GM23338 (cell line): ENCODE data around the gene PIGC. TPM values are rescaled to one million over a fixed set of nuclear protein-coding genes. Genes with fewer than 3 reads are reported as not detected.
A peak's percentile ranks its signal among the peaks of the same experiment; 100 is the strongest.

Experiments used
- ATAC-seq: fragments of 200-7000 bp; cut with Tn5 transposase; 3 replicates; pipeline ENCODE4 v1.9.1; 2020
- DNase-seq: peaks from one replicate; pipeline ENCODE4 v3.0.0-alpha.2; 2015; ENCODE audit warnings: low spot score
- H2AFZ ChIP-seq: fragments of 200-600 bp; sonication (generic); 2 replicates; pipeline ENCODE4 v1.8.0; 2016; ENCODE audit warnings: antibody characterized with exemption, mild to moderate bottlenecking, moderate library complexity
- H3F3A ChIP-seq: fragments of 200-600 bp; sonication (generic); replicated peaks from 2 replicates; pipeline ENCODE4 v1.8.0; 2017; ENCODE audit warnings: antibody characterized with exemption, mixed run types, low read depth
- H3K27ac ChIP-seq: fragments of 200-600 bp; sonication (generic); 2 replicates; pipeline ENCODE4 v1.6.1; 2016; ENCODE audit warnings: low read depth
- H3K27me3 ChIP-seq: fragments of 200-600 bp; sonication (generic); 2 replicates; pipeline ENCODE4 v1.8.0; 2016; ENCODE audit warnings: mild to moderate bottlenecking, mixed run types, moderate library complexity; ENCODE audit not compliant: insufficient read depth
- H3K36me3 ChIP-seq: fragments of 200-600 bp; sonication (generic); 2 replicates; pipeline ENCODE4 v1.8.0; 2016; ENCODE audit warnings: mild to moderate bottlenecking; ENCODE audit not compliant: insufficient read depth
- H3K4me1 ChIP-seq: fragments of 200-600 bp; sonication (generic); 2 replicates; pipeline ENCODE4 v1.8.0; 2016; ENCODE audit warnings: mild to moderate bottlenecking, moderate library complexity; ENCODE audit not compliant: insufficient read depth
- H3K4me2 ChIP-seq: fragments of 200-600 bp; sonication (generic); 2 replicates; pipeline ENCODE4 v1.7.1; 2017; ENCODE audit warnings: mixed run types
- H3K4me3 ChIP-seq: fragments of 200-600 bp; sonication (generic); 2 replicates; pipeline ENCODE4 v1.6.1; 2016; ENCODE audit warnings: mixed run types
- H3K79me2 ChIP-seq: fragments of 200-600 bp; sonication (generic); replicated peaks from 2 replicates; pipeline ENCODE4 v1.8.0; 2017; ENCODE audit warnings: mild to moderate bottlenecking; ENCODE audit not compliant: insufficient read depth
- H3K9me2 ChIP-seq: fragments of 200-600 bp; sonication (generic); 2 replicates; pipeline ENCODE4 v1.8.0; 2017; ENCODE audit not compliant: insufficient read depth
- H4K20me1 ChIP-seq: fragments of 200-600 bp; sonication (generic); replicated peaks from 2 replicates; pipeline ENCODE4 v1.8.0; 2017; ENCODE audit warnings: mild to moderate bottlenecking; ENCODE audit not compliant: insufficient read depth
- H3K27ac Mint-ChIP-seq: 2 replicates; pipeline ENCODE4 v1.8.0; 2020; ENCODE audit warnings: inconsistent platforms, mild to moderate bottlenecking, moderate library complexity, mixed read lengths
- H3K27me3 Mint-ChIP-seq: 3 replicates; pipeline ENCODE4 v1.8.0; 2022; ENCODE audit warnings: low read depth, mild to moderate bottlenecking, moderate library complexity, mixed read lengths, inconsistent platforms; ENCODE audit not compliant: insufficient read depth, poor library complexity
- H3K36me3 Mint-ChIP-seq: 3 replicates; pipeline ENCODE4 v1.8.0; 2021; ENCODE audit warnings: low read depth, mild to moderate bottlenecking, inconsistent platforms, moderate library complexity, mixed read lengths
- H3K4me1 Mint-ChIP-seq: 3 replicates; pipeline ENCODE4 v1.8.0; 2020; ENCODE audit warnings: mild to moderate bottlenecking, inconsistent platforms, mixed read lengths
- H3K4me3 Mint-ChIP-seq: 3 replicates; pipeline ENCODE4 v1.8.0; 2021; ENCODE audit warnings: moderate library complexity, mild to moderate bottlenecking, inconsistent platforms, mixed read lengths
- H3K9me3 Mint-ChIP-seq: 3 replicates; pipeline ENCODE4 v1.8.0; 2020; ENCODE audit warnings: moderate library complexity, mild to moderate bottlenecking, inconsistent platforms, mixed read lengths
- CREB1 ChIP-seq: fragments of 250-450 bp; sonication (Bioruptor Pico); IDR thresholded peaks from 2 replicates; pipeline ENCODE4 v1.5.0; 2020; ENCODE audit warnings: low read depth, mild to moderate bottlenecking, moderate library complexity
- CTCF ChIP-seq, 2 experiments: fragments of 200-600 bp in 1 of 2; sonication (generic) in 1 of 2; conservative IDR thresholded peaks; 2 replicates each; pipeline versions ENCODE4 v1.5.1 to v1.6.1; 2016 to 2017; ENCODE audit warnings: antibody characterized with exemption in 2 of 2, low read depth in 2 of 2, mild to moderate bottlenecking in 2 of 2, moderate library complexity in 1 of 2
- ETS1 ChIP-seq: IDR thresholded peaks from 2 replicates; pipeline ENCODE4 v1.6.1; 2016; ENCODE audit warnings: antibody characterized with exemption
- EZH2 ChIP-seq: fragments of 200-600 bp; sonication (generic); IDR thresholded peaks from one replicate; pipeline ENCODE4 v1.8.0; 2017; ENCODE audit warnings: antibody characterized with exemption, mild to moderate bottlenecking, low read depth; ENCODE audit not compliant: unreplicated experiment
- EZH2phosphoT487 ChIP-seq: fragments of 200-600 bp; sonication (generic); IDR thresholded peaks from one replicate; pipeline ENCODE4 v1.8.1; 2018; ENCODE audit warnings: antibody characterized with exemption; ENCODE audit not compliant: unreplicated experiment
- JUNB ChIP-seq: IDR thresholded peaks from one replicate; pipeline ENCODE4 v1.6.1; 2016; ENCODE audit warnings: antibody characterized with exemption; ENCODE audit not compliant: unreplicated experiment
- NANOG ChIP-seq: IDR thresholded peaks from 2 replicates; pipeline ENCODE4 v1.6.1; 2016; ENCODE audit warnings: antibody characterized with exemption, borderline replicate concordance
- POLR2AphosphoS5 ChIP-seq: IDR thresholded peaks from 2 replicates; pipeline ENCODE4 v1.6.1; 2016; ENCODE audit warnings: antibody characterized with exemption, low read depth
- REST ChIP-seq: IDR thresholded peaks from one replicate; pipeline ENCODE4 v1.6.1; 2018; ENCODE audit warnings: antibody characterized with exemption; ENCODE audit not compliant: unreplicated experiment
- STAT1 ChIP-seq: IDR thresholded peaks from one replicate; pipeline ENCODE4 v1.6.1; 2016; ENCODE audit warnings: antibody characterized with exemption; ENCODE audit not compliant: unreplicated experiment
- ZNF114 ChIP-seq: fragments of 250-450 bp; sonication (Bioruptor Pico); IDR thresholded peaks from 2 replicates; pipeline ENCODE4 v1.5.0; 2020; ENCODE audit warnings: mild to moderate bottlenecking, moderate library complexity
- ZNF331 ChIP-seq: fragments of 250-450 bp; sonication (Bioruptor Pico); IDR thresholded peaks from 2 replicates; pipeline ENCODE4 v1.5.0; 2020; ENCODE audit warnings: low read depth, mild to moderate bottlenecking, moderate library complexity
- ZNF462 ChIP-seq: fragments of 250-450 bp; sonication (Bioruptor Pico); IDR thresholded peaks from 2 replicates; pipeline ENCODE4 v1.5.0; 2020; ENCODE audit warnings: mild to moderate bottlenecking, moderate library complexity
- polyA plus RNA-seq: library from polyadenylated mRNA; unstranded; fragments of >200 nt; fragmentation: Nextera tagmentation; extraction: Ambion mirVana; gene quantifications from 2 replicates; pipeline ENCODE4 v1.2.1, GENCODE V29; 2016
- total RNA-seq: library from RNA; depleted of rRNA; stranded (reverse); fragments of >200 nt; shearing (Covaris generic); gene quantifications from 2 replicates; pipeline ENCODE4 v1.2.3, GENCODE V29; 2014

Gene PIGC
- total and polyA plus RNA-seq, 2 experiments from 2014 or later, result 22.5 to 28.1 TPM

- Histone ChIP-seq H3K27me3 (no peaks in the 10 kb centered on the region), H4K20me1 (no peaks in the 10 kb centered on the region), H3K79me2 (peaks cover 17% of the 10 kb centered on the region), H3K4me3 (peak overlapping the region; percentile 87), H2AFZ (peak overlapping the region; percentile 85), H3K4me2 (peak overlapping the region; percentile 75), H3K4me1 (peaks cover 6% of the 10 kb centered on the region; the same call in 1 of the 2 replicates), H3F3A (no peaks in the 10 kb centered on the region), H3K27ac (no peak overlapping the region), H3K9me2 (no peaks in the 10 kb centered on the region), H3K36me3 (no peaks in the 10 kb centered on the region)
- H3K9me3 Mint-ChIP-seq, result no peaks in the 10 kb centered on the region
- TF ChIP-seq JUNB, result no peak
- TF ChIP-seq NANOG, result no peak
- TF ChIP-seq STAT1, result no peak
- no peak for TF ChIP-seq EZH2phosphoT487
- no peak for TF ChIP-seq ZNF331
- no peak for TF ChIP-seq CREB1 (CRISPR knock-in tag)
- TF ChIP-seq ETS1, result no peak
- no peak for TF ChIP-seq ZNF114 (CRISPR knock-in tag)
- TF ChIP-seq EZH2, result no peak
- TF ChIP-seq ZNF462 (CRISPR knock-in tag), result no peak
- no peak for TF ChIP-seq POLR2AphosphoS5
- TF ChIP-seq REST, result no peak
- no peak for TF ChIP-seq CTCF (conservative IDR thresholded peaks at IDR 0.05; ENCODE audit: low read depth in 2 of 2)
- peak overlapping the region; percentile 84; the same call in 1 of the 2 replicates for H3K27ac Mint-ChIP-seq
- H3K27me3 Mint-ChIP-seq, result peaks cover 5% of the 10 kb centered on the region
- ATAC-seq (no peak), DNase-seq (no peak)
- H3K4me3 Mint-ChIP-seq, result peak overlapping the region; percentile 90
- H3K4me1 Mint-ChIP-seq, result peaks cover 5% of the 10 kb centered on the region; the same call in 2 of the 3 replicates
- peaks cover 13% of the 10 kb centered on the region for H3K36me3 Mint-ChIP-seq
Measured at GRCh38 chr1:172442843-172443565, 865 bp downstream of the PIGC start.
